GM23338 (cell line): ENCODE data around the gene TNNT2.

Experiments used
- CREB1 ChIP-seq: fragments of 250-450 bp; sonication (Bioruptor Pico); IDR thresholded peaks from 2 replicates; pipeline ENCODE4 v1.5.0; 2020; ENCODE audit warnings: low read depth, mild to moderate bottlenecking, moderate library complexity
- EZH2 ChIP-seq: fragments of 200-600 bp; sonication (generic); IDR thresholded peaks from one replicate; pipeline ENCODE4 v1.8.0; 2017; ENCODE audit warnings: antibody characterized with exemption, mild to moderate bottlenecking, low read depth; ENCODE audit not compliant: unreplicated experiment
- EZH2phosphoT487 ChIP-seq: fragments of 200-600 bp; sonication (generic); IDR thresholded peaks from one replicate; pipeline ENCODE4 v1.8.1; 2018; ENCODE audit warnings: antibody characterized with exemption; ENCODE audit not compliant: unreplicated experiment
- JUNB ChIP-seq: IDR thresholded peaks from one replicate; pipeline ENCODE4 v1.6.1; 2016; ENCODE audit warnings: antibody characterized with exemption; ENCODE audit not compliant: unreplicated experiment
- POLR2AphosphoS5 ChIP-seq: IDR thresholded peaks from 2 replicates; pipeline ENCODE4 v1.6.1; 2016; ENCODE audit warnings: antibody characterized with exemption, low read depth
- TF ChIP-seq, protein P1 (sequence below), 2 experiments: fragments of 200-600 bp in 1 of 2; sonication (generic) in 1 of 2; conservative IDR thresholded peaks; 2 replicates each; pipeline versions ENCODE4 v1.5.1 to v1.6.1; 2016 to 2017; ENCODE audit warnings: antibody characterized with exemption in 2 of 2, low read depth in 2 of 2, mild to moderate bottlenecking in 2 of 2, moderate library complexity in 1 of 2
- TF ChIP-seq, protein P2 (sequence below): IDR thresholded peaks from one replicate; pipeline ENCODE4 v1.6.1; 2018; ENCODE audit warnings: antibody characterized with exemption; ENCODE audit not compliant: unreplicated experiment

DNA sequence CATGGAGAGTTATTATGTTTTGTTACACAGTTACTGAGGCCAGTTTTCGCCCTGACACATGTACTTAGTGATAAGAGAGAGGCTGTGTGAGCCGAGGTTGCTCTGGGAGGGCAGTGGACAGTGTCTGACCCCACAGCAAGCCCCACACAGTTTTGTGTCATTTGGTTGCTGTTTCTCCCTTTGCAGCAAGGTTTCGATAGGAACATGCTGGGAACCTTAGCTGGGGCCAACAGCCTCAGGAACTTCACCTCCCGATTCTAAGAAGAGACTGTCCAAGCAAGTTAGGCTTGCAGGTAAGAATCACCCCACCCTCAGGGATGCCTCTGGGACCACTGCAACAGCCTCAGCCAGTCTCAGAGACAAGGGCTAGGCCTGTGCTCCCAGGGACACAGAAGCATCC, 48.9 kb downstream of the TNNT2 start:
- TF ChIP-seq, protein P1, sequence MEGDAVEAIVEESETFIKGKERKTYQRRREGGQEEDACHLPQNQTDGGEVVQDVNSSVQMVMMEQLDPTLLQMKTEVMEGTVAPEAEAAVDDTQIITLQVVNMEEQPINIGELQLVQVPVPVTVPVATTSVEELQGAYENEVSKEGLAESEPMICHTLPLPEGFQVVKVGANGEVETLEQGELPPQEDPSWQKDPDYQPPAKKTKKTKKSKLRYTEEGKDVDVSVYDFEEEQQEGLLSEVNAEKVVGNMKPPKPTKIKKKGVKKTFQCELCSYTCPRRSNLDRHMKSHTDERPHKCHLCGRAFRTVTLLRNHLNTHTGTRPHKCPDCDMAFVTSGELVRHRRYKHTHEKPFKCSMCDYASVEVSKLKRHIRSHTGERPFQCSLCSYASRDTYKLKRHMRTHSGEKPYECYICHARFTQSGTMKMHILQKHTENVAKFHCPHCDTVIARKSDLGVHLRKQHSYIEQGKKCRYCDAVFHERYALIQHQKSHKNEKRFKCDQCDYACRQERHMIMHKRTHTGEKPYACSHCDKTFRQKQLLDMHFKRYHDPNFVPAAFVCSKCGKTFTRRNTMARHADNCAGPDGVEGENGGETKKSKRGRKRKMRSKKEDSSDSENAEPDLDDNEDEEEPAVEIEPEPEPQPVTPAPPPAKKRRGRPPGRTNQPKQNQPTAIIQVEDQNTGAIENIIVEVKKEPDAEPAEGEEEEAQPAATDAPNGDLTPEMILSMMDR (conservative IDR thresholded peaks at IDR 0.05; ENCODE audit: low read depth in 2 of 2) = no peak
- TF ChIP-seq POLR2AphosphoS5 (no peak), JUNB (no peak), EZH2 (no peak), CREB1 (CRISPR knock-in tag) (no peak), EZH2phosphoT487 (no peak)
- TF ChIP-seq, protein P2, sequence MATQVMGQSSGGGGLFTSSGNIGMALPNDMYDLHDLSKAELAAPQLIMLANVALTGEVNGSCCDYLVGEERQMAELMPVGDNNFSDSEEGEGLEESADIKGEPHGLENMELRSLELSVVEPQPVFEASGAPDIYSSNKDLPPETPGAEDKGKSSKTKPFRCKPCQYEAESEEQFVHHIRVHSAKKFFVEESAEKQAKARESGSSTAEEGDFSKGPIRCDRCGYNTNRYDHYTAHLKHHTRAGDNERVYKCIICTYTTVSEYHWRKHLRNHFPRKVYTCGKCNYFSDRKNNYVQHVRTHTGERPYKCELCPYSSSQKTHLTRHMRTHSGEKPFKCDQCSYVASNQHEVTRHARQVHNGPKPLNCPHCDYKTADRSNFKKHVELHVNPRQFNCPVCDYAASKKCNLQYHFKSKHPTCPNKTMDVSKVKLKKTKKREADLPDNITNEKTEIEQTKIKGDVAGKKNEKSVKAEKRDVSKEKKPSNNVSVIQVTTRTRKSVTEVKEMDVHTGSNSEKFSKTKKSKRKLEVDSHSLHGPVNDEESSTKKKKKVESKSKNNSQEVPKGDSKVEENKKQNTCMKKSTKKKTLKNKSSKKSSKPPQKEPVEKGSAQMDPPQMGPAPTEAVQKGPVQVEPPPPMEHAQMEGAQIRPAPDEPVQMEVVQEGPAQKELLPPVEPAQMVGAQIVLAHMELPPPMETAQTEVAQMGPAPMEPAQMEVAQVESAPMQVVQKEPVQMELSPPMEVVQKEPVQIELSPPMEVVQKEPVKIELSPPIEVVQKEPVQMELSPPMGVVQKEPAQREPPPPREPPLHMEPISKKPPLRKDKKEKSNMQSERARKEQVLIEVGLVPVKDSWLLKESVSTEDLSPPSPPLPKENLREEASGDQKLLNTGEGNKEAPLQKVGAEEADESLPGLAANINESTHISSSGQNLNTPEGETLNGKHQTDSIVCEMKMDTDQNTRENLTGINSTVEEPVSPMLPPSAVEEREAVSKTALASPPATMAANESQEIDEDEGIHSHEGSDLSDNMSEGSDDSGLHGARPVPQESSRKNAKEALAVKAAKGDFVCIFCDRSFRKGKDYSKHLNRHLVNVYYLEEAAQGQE = no peak
